Measurements from ENCODE around the gene GAMT.

The GAMT gene

DNA sequence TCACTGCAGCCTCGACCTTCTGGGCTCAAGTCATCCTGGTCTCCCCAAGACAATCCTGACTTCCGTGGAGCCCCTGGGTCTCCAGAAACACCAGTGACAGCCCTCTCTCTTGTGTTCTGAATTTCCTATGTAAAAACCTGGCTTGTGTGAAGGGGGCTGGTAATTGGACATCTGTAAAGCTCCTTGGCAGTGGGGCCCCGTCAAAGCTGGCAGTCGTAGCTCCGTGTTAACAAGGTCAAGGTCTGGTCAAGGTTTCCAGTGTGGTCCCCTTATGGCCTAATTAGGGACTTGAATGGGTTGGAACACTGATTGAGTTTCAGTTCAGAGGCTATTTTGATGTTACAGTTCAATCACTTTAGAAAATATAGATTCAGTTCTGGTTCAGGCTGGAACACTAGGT is 50.5 kb downstream of the GAMT start:
- DNase-seq (ENCODE audit: extremely low read depth in 1 of 2, low read depth in 1 of 2) = no peak

GRCh38 chr19:1349211-1349610 is 52.1 kb downstream of the GAMT start:
- DNase-seq (ENCODE audit: extremely low read depth in 1 of 2, low read depth in 1 of 2) = no peak
